Neuronal stem cell (in vitro differentiated cells): ENCODE data around the gene LPGAT1.

Experiments
- DNase-seq: peaks from one replicate; pipeline ENCODE4 v3.0.0-alpha.2; 2013; ENCODE audit warnings: low spot score
- H2AFZ ChIP-seq: one replicate; pipeline ENCODE4 v1.6.1; 2013; ENCODE audit warnings: mild to moderate bottlenecking, low read length, inconsistent platforms
- H2AK5ac ChIP-seq: 2 replicates; pipeline ENCODE4 v1.6.1; 2013; ENCODE audit warnings: low read depth, mild to moderate bottlenecking, inconsistent platforms, low read length, moderate library complexity, mixed read lengths
- H2BK120ac ChIP-seq: 2 replicates; pipeline ENCODE4 v1.6.1; 2013; ENCODE audit warnings: low read depth, mild to moderate bottlenecking, inconsistent platforms, low read length, moderate library complexity, mixed read lengths
- H2BK12ac ChIP-seq: one replicate; pipeline ENCODE4 v1.6.1; 2013; ENCODE audit warnings: low read length, inconsistent platforms
- H2BK15ac ChIP-seq: 2 replicates; pipeline ENCODE4 v1.6.1; 2013; ENCODE audit warnings: mild to moderate bottlenecking, low read length, inconsistent platforms, mixed read lengths
- H2BK5ac ChIP-seq: one replicate; pipeline ENCODE4 v1.6.1; 2013; ENCODE audit warnings: inconsistent platforms, mild to moderate bottlenecking, low read length, moderate library complexity
- H3K14ac ChIP-seq: one replicate; pipeline ENCODE4 v1.6.1; 2013; ENCODE audit warnings: low read length, inconsistent platforms
- H3K18ac ChIP-seq: 2 replicates; pipeline ENCODE4 v1.6.1; 2013; ENCODE audit warnings: low read length, inconsistent platforms
- H3K23ac ChIP-seq: 2 replicates; pipeline ENCODE4 v1.6.1; 2013; ENCODE audit warnings: low read depth, mild to moderate bottlenecking, mixed read lengths, low read length, inconsistent platforms; ENCODE audit not compliant: poor library complexity
- H3K27ac ChIP-seq: replicated peaks from 3 replicates; pipeline ENCODE4 v1.5.1; 2013; ENCODE audit warnings: low read length, inconsistent platforms
- H3K27me3 ChIP-seq, 3 experiments: 2 replicates each; pipeline ENCODE4 v1.6.1; 2013; ENCODE audit warnings: low read length in 3 of 3, mild to moderate bottlenecking in 2 of 3, inconsistent platforms in 1 of 3, low read depth in 1 of 3, mixed read lengths in 1 of 3, moderate library complexity in 1 of 3; ENCODE audit not compliant: control insufficient read depth in 3 of 3, insufficient read depth in 3 of 3
- H3K36me3 ChIP-seq, 2 donors: replicated peaks in 1 of 2; 2 replicates each; pipeline ENCODE4 v1.6.1; 2013; ENCODE audit warnings: low read length in 2 of 2; ENCODE audit not compliant: control insufficient read depth in 2 of 2, insufficient read depth in 2 of 2
- H3K4ac ChIP-seq: 2 replicates; pipeline ENCODE4 v1.6.1; 2013; ENCODE audit warnings: inconsistent platforms, mild to moderate bottlenecking, low read length, moderate library complexity
- H3K4me1 ChIP-seq, 2 donors: 1 replicate in 1 of 2; 2 replicates in 1 of 2; pipeline ENCODE4 v1.6.1; 2013; ENCODE audit warnings: low read length in 2 of 2, low read depth in 1 of 2; ENCODE audit not compliant: control insufficient read depth in 2 of 2, insufficient read depth in 1 of 2
- H3K4me2 ChIP-seq: one replicate; pipeline ENCODE4 v1.6.1; 2013; ENCODE audit warnings: mild to moderate bottlenecking, low read length, inconsistent platforms; ENCODE audit not compliant: insufficient read depth, poor library complexity, severe bottlenecking
- H3K4me3 ChIP-seq, 2 donors: 2 replicates each; pipeline ENCODE4 v1.5.1; 2013; ENCODE audit warnings: low read length in 2 of 2, mild to moderate bottlenecking in 2 of 2, inconsistent platforms in 1 of 2, moderate library complexity in 1 of 2
- H3K79me1 ChIP-seq: one replicate; pipeline ENCODE4 v1.6.1; 2013; ENCODE audit warnings: low read depth, mild to moderate bottlenecking, inconsistent platforms, low read length, moderate library complexity
- H3K9ac ChIP-seq: one replicate; pipeline ENCODE4 v1.6.1; 2013; ENCODE audit warnings: mild to moderate bottlenecking, low read depth, low read length, inconsistent platforms; ENCODE audit not compliant: poor library complexity
- H3K9me3 ChIP-seq, 2 donors: replicated peaks in 1 of 2; 2 replicates each; pipeline versions ENCODE3 to v1.6.1; 2013; ENCODE audit warnings: low read length in 2 of 2, mild to moderate bottlenecking in 2 of 2, inconsistent platforms in 1 of 2, low read depth in 1 of 2, mixed read lengths in 1 of 2, moderate library complexity in 1 of 2; ENCODE audit not compliant: control insufficient read depth in 2 of 2, insufficient read depth in 1 of 2
- H4K8ac ChIP-seq: one replicate; pipeline ENCODE4 v1.6.1; 2013; ENCODE audit warnings: low read depth, mild to moderate bottlenecking, inconsistent platforms, low read length, moderate library complexity
- H4K91ac ChIP-seq: one replicate; pipeline ENCODE4 v1.6.1; 2013; ENCODE audit warnings: low read length, low read depth, mild to moderate bottlenecking, inconsistent platforms; ENCODE audit not compliant: poor library complexity
- WGBS, 2 donors: extraction: QIAGEN DNeasy Blood & Tissue Kit; methylation state at CpG; one replicate each; pipeline ENCODE4 v1.1.7; 2013; ENCODE audit warnings: missing lambda C conversion rate in 2 of 2, mixed read lengths in 1 of 2; ENCODE audit not compliant: insufficient read length in 2 of 2, insufficient replicate concordance in 1 of 2; ENCODE audit errors: extremely low coverage in 2 of 2; 5-methylcytosine and 5-hydroxymethylcytosine counted together

Gene LPGAT1

DNA sequence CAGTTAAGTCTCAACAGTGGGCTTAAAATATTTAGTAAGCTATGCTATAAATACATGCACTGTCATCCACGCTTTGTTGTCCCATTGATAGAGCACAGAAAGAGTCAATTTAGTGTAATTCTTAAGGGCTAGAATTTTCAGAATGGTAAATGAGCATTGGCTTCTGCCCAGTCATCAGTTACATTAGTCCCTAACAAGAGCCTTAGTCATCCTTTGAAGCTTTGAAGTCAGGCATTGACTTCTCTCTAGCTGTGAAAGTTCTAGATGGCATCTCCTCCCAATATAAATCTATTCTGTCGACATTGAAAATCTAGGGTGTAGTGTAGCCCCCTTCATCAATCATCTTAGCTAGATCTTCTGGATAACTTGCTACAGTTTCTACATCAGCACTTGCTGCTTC is 12.0 kb upstream of the LPGAT1 start:
- H2BK5ac ChIP-seq: no peak overlapping the region
- H3K4me3 ChIP-seq: no peak overlapping the region
- H3K9me3 ChIP-seq: no peaks in the 10 kb centered on the region
- WGBS, 2 donors: no CpG with 5 or more reads among the region's 2 CpGs
- H3K18ac ChIP-seq: no peak overlapping the region
- no peak overlapping the region for H4K8ac ChIP-seq
- no peak overlapping the region for H2AK5ac ChIP-seq
- H3K79me1 ChIP-seq: no peaks in the 10 kb centered on the region
- H2BK15ac ChIP-seq: no peak overlapping the region
- no peak overlapping the region for H3K4ac ChIP-seq
- H3K4me2 ChIP-seq: no peak overlapping the region
- H2BK12ac ChIP-seq: no peak overlapping the region
- H3K27me3 ChIP-seq: peaks cover 0 to 11% (median 0%) of the 10 kb centered on the region in 3 experiments
- no peaks in the 10 kb centered on the region for H3K4me1 ChIP-seq
- no peak overlapping the region for H3K14ac ChIP-seq
- H2BK120ac ChIP-seq: no peak overlapping the region
- no peaks in the 10 kb centered on the region for H3K36me3 ChIP-seq
- H3K9ac ChIP-seq: no peak overlapping the region
- H3K27ac ChIP-seq: no peak overlapping the region
- no peak overlapping the region for H3K23ac ChIP-seq
- DNase-seq: no peak
- H2AFZ ChIP-seq: no peak overlapping the region
- no peak overlapping the region for H4K91ac ChIP-seq

DNA sequence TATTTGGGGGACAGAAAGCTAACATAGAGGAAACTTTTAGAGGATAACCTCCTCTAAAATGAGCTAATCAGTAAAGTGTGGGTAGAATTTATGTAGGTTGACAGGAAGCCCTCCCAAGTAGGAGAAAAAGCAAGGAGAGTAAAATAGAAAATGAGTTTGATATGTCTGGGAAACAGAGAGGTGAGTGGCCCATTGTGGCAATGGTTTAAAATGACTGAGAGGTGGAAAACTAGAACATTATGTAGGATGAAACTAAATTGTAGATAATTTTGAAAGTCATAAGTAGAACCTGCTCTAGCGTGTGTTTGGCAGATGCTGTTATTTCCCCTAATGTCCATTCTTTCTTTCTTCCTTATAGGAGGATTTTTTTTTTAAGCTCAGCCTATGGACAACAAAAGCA is 8.5 kb upstream of the LPGAT1 start:
- no peak overlapping the region for H3K23ac ChIP-seq
- no CpG with 5 or more reads among the region's 1 CpG for WGBS, 2 donors
- no peak overlapping the region for H3K27ac ChIP-seq
- H2AK5ac ChIP-seq: no peak overlapping the region
- H3K4me3 ChIP-seq: no peak overlapping the region
- no peak overlapping the region for H2BK15ac ChIP-seq
- H3K18ac ChIP-seq: no peak overlapping the region
- H3K9me3 ChIP-seq: no peaks in the 10 kb centered on the region
- H2BK5ac ChIP-seq: no peak overlapping the region
- H2AFZ ChIP-seq: no peak overlapping the region
- peaks cover 0 to 20% (median 0%) of the 10 kb centered on the region in 3 experiments for H3K27me3 ChIP-seq
- DNase-seq: no peak
- H3K36me3 ChIP-seq: no peaks in the 10 kb centered on the region
- no peaks in the 10 kb centered on the region for H3K4me1 ChIP-seq
- no peak overlapping the region for H3K9ac ChIP-seq
- H2BK12ac ChIP-seq: no peak overlapping the region
- H3K4me2 ChIP-seq: no peak overlapping the region
- H2BK120ac ChIP-seq: no peak overlapping the region
- H3K4ac ChIP-seq: no peak overlapping the region
- no peak overlapping the region for H4K8ac ChIP-seq
- no peak overlapping the region for H4K91ac ChIP-seq
- no peak overlapping the region for H3K14ac ChIP-seq
- H3K79me1 ChIP-seq: no peaks in the 10 kb centered on the region

DNA sequence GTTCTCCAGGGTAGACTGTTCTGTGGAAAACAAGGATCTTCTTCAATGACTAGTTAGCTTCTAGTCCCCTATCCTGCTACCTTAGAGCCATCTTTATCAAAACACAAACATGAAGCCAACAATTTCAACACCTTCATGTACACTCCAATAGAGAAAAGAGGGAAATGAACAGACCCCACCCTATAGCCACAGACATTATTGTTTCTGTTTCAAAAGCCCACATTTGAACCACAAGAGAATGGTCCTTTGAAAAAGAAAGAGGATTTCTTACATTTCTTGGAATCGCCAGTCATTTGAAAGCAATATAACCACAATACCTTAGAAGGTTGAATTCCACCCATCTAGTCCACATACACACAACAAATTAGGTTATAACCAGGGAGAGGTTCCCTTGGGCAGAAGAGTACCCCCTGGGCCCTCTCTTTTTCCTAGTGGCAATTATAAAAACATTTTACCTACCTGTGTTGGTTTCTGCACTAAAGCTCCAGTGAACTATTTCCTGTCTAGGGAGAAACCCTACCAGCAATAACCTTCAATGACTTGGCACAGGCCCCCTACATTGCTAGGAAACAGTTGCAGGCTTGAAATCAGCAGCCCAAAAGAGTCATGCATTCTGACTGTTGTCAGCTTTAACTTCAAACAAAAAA is 2.7 kb upstream of the LPGAT1 start:
- H4K8ac ChIP-seq: no peak overlapping the region
- no peak overlapping the region for H2BK12ac ChIP-seq
- no peak overlapping the region for H2BK120ac ChIP-seq
- H3K4me2 ChIP-seq: no peak overlapping the region
- no peak overlapping the region for H3K4ac ChIP-seq
- H3K27me3 ChIP-seq: peaks cover 0 to 30% (median 12%) of the 10 kb centered on the region in 3 experiments
- H3K4me1 ChIP-seq: peaks cover 0 to 2% of the 10 kb centered on the region in 2 donors
- H2BK15ac ChIP-seq: no peak overlapping the region
- peaks cover 0 to 3% of the 10 kb centered on the region in 2 donors for H3K36me3 ChIP-seq
- no peak overlapping the region for H2AK5ac ChIP-seq
- H3K79me1 ChIP-seq: no peaks in the 10 kb centered on the region
- H3K9ac ChIP-seq: no peak overlapping the region
- no peak for DNase-seq
- H3K4me3 ChIP-seq: no peak overlapping the region
- H3K27ac ChIP-seq: no peak overlapping the region
- no CpG with 5 or more reads among the region's 1 CpG for WGBS, 2 donors
- H2BK5ac ChIP-seq: no peak overlapping the region
- no peaks in the 10 kb centered on the region for H3K9me3 ChIP-seq
- no peak overlapping the region for H3K18ac ChIP-seq
- no peak overlapping the region for H3K23ac ChIP-seq
- no peak overlapping the region for H2AFZ ChIP-seq
- no peak overlapping the region for H4K91ac ChIP-seq
- no peak overlapping the region for H3K14ac ChIP-seq

DNA sequence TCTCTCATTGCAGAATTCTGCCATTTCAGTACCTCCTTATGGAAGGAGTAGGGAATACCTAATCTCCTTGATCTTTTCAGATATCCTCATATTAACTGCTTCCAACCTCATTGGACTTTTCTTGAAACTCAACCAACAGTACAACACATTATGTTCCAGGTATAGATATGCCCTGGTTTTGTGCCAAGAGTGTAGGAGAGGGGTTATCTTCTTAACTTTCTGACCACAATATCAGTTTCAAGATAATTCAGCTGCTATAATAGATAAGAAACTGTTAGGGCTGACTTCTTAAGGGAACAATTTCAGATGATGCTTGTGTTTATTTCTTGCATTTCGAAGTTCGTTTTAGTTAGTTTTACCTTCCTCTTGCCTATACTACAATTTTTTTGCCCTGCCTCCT is 2.1 kb upstream of the LPGAT1 start:
- Histone ChIP-seq H3K9ac (no peak overlapping the region), H3K4me2 (no peak overlapping the region), H2BK15ac (no peak overlapping the region), H2BK120ac (no peak overlapping the region), H3K14ac (no peak overlapping the region), H3K4me1 (peaks cover 0 to 2% of the 10 kb centered on the region in 2 donors), H3K79me1 (no peaks in the 10 kb centered on the region), H2BK12ac (no peak overlapping the region), H3K4ac (no peak overlapping the region), H4K8ac (no peak overlapping the region), H2AFZ (no peak overlapping the region), H4K91ac (no peak overlapping the region), H3K36me3 (peaks cover 0 to 10% of the 10 kb centered on the region in 2 donors), H3K18ac (no peak overlapping the region), H3K23ac (no peak overlapping the region), H2AK5ac (no peak overlapping the region), H2BK5ac (no peak overlapping the region), H3K9me3 (no peaks in the 10 kb centered on the region), H3K27me3 (peaks cover 0 to 29% (median 15%) of the 10 kb centered on the region in 3 experiments), H3K27ac (no peak overlapping the region), H3K4me3 (no peak overlapping the region)
- WGBS, 2 donors: no CpG with 5 or more reads among the region's 2 CpGs
- no peak for DNase-seq
